GM18505 (cell line): ENCODE measurements around the gene SP2.
"Not testable (repeated sequence)": the region's sequence is repeated elsewhere in the genome, so short reads cannot be mapped to it uniquely, and the experiment has no call there.

Experiments used
- ATAC-seq: cut with Tn5 transposase; IDR thresholded peaks from one replicate; pipeline ENCODE4 v1.9.1; 2021; ENCODE audit not compliant: unreplicated experiment
- POLR2A ChIP-seq: IDR thresholded peaks from 4 replicates; pipeline ENCODE4 v1.6.1; 2011; ENCODE audit warnings: borderline replicate concordance; ENCODE audit not compliant: insufficient read depth, insufficient read length; ENCODE audit errors: extremely low read depth

Gene SP2

GRCh38 chr17:47929218-47930000 lies 33.4 kb downstream of the SP2 start:
- no peak for TF ChIP-seq POLR2A
- ATAC-seq = no peak

DNA sequence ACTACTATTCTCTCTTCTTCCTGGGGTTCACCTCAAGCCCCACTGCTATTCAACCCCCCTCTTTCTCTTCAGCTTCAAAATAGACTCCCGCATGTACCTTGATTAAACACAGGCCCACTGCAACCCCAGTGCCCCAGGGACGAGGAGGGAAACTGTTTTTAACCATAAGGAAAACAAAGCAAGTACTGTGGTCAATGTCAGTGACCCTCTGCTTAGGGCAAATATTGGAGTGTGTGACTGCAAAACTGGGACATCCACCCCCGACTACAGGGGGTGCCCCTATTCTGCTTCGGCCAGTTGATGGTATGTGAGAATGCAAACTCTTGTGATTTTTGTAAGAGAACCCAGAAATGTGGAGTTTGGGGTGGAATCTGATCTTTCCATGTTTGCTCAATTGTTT lies 35.8 kb downstream of the SP2 start:
- no peak for ATAC-seq
- no peak for TF ChIP-seq POLR2A

- no peak for ATAC-seq
- no peak for TF ChIP-seq POLR2A
Observed at GRCh38 chr17:47934856-47935255, 38.8 kb downstream of the SP2 start.

DNA sequence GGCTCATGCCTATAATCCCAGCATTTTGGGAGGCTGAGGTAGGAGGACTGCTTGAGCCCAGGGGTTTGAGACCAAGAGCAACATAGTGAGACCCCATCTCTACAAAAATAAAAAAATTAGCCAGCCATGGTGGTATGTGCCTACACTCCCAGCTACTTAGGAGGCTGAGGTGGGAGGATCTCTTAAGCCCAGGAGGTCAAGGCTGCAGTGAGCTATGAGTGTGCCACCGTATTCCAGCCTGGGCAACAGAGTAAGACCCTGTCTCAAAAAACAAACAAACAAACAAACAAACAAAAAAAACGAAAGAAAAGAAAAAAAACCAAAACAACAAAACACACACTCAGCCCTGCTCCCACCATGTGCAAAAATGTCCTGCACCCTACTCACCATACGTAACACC lies 39.4 kb downstream of the SP2 start:
- not testable (repeated sequence) for ATAC-seq

GRCh38 chr17:47935961-47936360 lies 39.9 kb downstream of the SP2 start:
- ATAC-seq = no peak
- TF ChIP-seq POLR2A = no peak

DNA sequence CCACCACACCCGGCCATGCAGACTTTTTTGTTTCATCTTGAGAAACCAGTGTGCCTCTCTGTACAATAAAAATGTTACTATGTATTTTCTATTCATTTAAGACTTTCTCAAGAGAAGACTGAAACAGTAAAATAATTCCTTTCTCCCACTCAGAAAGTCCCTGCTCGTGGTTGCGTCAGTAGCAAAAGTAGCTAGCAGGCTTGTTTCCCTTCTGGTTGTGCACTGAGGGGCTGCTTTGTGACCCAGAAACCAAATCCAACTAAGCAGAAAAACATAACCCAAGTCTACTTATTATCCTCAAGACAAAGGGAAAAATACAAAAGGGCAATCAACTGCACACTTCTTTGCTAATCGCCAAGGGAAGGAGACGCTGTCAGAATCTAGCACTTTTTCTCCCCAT lies 41.9 kb downstream of the SP2 start:
- no peak for ATAC-seq
- no peak for TF ChIP-seq POLR2A

DNA sequence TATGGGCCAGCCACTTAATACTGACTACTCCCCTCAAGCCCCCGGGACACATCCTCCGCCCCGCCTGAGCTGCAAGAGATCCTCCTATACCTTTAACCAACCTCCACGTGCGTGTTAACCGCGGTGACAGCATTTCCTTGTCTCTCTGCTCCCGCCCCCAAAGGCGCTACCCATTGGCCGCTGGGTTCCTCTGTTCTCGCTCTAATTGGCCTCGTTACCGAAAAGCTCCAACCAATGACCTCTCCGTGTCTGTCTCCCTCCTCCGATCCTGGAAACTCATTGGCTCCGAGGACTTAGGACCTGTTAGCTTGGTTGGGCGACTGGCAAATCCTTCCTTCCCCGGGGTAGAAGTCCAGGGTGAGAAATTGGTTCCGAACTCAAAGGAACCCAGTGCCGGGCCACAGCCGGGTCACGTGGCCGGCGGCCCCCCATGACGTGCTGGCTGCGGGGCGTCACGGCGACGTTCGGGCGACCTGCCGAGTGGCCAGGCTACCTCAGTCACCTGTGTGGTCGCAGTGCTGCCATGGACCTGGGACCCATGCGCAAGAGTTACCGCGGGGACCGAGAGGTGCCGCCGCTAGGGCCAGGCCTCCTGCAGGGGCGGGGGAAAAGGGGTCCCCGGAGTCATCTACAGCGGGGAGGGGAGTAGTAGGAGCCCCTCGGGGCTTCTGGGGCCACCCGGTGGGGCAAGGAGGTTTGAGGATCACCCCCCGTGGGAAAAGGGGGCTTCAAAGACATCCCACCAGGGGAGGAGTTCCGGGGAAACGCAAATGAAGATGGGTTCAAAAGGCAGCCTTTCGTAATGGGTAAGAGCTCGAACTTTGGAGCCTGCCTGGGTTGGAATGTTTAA lies 45.4 kb downstream of the SP2 start, which contains the start of gene PNPO:
TSS of gene PNPO (plus strand) at position 326 of the 850 bp plus-strand sequence. CDS start at position 431, 105 bp downstream.
- peak; percentile 85 for ATAC-seq
- TF ChIP-seq POLR2A = peak; percentile 64

DNA sequence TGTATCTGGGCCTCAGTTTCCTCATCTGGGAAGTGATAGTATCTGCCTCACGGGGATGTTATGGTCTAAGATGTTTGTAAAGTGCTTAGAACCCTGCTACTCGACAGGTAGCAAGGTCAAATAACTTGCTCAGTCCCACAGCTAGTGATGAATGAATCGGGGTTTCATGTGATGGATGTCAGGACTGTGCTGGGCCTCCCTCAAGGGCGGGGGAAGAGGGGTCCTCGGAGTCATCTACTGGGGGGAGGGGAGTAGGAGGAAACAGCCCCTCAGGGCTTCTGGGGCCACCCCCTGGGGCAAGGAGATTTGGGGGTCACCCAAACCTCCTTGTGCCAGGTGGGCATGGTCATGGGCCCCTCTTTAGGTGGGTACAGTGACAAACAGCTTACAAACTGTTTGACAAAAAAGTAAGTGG lies 46.1 kb downstream of the SP2 start:
- TF ChIP-seq POLR2A = no peak
- no peak for ATAC-seq

DNA sequence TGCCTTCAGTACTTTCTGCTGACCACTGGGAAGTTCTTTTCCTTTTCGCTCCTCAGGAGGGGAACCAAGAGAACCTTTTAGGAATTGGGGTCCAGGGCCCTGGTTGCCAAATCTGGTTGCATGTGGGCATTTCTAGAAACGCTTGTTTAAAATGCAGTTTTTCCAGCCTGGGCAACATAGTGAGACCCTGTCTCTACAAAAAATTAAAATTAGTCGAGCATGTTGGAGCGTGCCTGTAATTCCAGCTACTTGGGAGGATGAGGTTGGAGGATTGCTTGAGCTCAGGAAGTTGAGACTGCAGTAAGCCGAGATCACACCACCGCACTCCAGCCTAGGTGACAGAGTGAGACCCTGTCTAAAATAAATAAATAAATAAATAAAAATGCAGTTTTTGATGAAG lies 46.5 kb downstream of the SP2 start:
- no peak for ATAC-seq
- TF ChIP-seq POLR2A = no peak

DNA sequence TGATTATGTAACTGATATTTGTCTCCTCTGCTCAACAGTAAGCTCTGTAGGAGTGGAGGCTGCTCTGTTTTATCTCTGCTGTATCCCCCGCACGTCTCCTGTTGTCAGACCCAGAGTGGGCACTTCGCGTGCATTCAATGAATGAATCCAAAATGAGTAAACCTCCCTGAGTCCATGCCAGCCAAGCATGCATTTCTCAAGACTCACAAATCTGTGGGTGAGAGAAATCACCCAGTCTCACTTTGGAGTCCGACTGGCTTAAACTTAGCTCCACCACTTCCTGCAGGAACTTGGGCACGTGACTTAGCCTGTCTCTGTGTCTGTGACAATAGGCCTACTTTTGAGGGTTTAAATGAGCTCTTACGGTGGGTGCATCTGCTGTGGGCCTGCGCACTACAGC lies 49.0 kb downstream of the SP2 start:
- no peak for ATAC-seq
- TF ChIP-seq POLR2A = no peak

GRCh38 chr17:47945529-47946508 lies 49.8 kb downstream of the SP2 start:
- no peak for TF ChIP-seq POLR2A
- no peak for ATAC-seq

GRCh38 chr17:47946516-47946915 lies 50.5 kb downstream of the SP2 start:
- no peak for TF ChIP-seq POLR2A
- no peak for ATAC-seq

GRCh38 chr17:47946929-47947397 lies 50.9 kb downstream of the SP2 start:
- ATAC-seq = no peak
- TF ChIP-seq POLR2A = no peak

DNA sequence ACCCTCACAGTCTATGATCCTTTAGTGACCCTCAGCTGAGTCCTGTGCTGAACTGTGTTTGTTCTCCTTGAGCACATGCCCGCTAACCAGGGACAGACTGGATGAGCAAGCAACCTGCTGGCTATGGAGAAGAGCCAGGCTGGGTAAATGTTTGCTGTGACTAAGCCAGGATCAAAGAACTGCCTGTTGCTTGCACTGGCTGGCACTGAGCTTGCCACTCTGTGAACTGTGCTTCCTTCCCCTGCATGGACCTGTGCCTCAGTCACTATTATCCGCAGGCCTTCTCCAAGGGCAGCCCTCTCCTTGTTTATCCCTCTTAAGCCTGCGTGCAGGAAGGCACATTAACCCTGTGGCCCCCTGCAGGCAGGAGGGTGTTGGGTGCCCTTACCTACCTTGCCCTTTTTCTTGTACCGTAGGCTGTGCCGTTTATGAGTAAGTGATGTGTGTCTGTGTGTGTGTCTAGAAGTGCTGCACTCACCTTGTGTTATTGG lies 52.7 kb downstream of the SP2 start:
- no peak for ATAC-seq
- no peak for TF ChIP-seq POLR2A
